CD4-positive, CD25-positive, alpha-beta regulatory T cell (primary cell): ENCODE data around the gene SHC1. TPM values are rescaled to one million over a fixed set of nuclear protein-coding genes. Genes with fewer than 3 reads are reported as not detected.
A peak's percentile ranks its signal among the peaks of the same experiment; 100 is the strongest.

Experiments used
- ATAC-seq, 2 donors: fragments of 150-1000 bp; cut with Tn5 transposase; one replicate each; pipeline ENCODE4 v1.10.0; 2021; ENCODE audit warnings: low read depth in 2 of 2, moderate number of reproducible peaks in 2 of 2, moderate library complexity in 1 of 2
- DNase-seq, 3 donors: peaks; one replicate each; pipeline versions ENCODE4 v3.0.0 to v3.0.0-alpha.2; 2012 to 2022; ENCODE audit warnings: mixed read lengths in 1 of 3
- H3K27ac ChIP-seq: one replicate; pipeline ENCODE4 v1.7.0; 2013; ENCODE audit warnings: mild to moderate bottlenecking, low read length; ENCODE audit not compliant: insufficient read depth, poor library complexity, severe bottlenecking
- H3K27me3 ChIP-seq: one replicate; pipeline ENCODE4 v1.7.0; 2013; ENCODE audit warnings: low read length; ENCODE audit not compliant: control insufficient read depth, insufficient read depth
- H3K36me3 ChIP-seq: one replicate; pipeline ENCODE4 v1.7.0; 2013; ENCODE audit warnings: mild to moderate bottlenecking, low read length, moderate library complexity; ENCODE audit not compliant: control insufficient read depth, insufficient read depth
- H3K4me1 ChIP-seq: 2 replicates; pipeline ENCODE4 v1.7.0; 2013; ENCODE audit warnings: mild to moderate bottlenecking, low read length; ENCODE audit not compliant: insufficient read depth, control insufficient read depth, poor library complexity, severe bottlenecking
- H3K4me3 ChIP-seq: one replicate; pipeline ENCODE4 v1.7.0; 2013; ENCODE audit warnings: low read depth, mild to moderate bottlenecking, low read length, moderate library complexity
- H3K9me3 ChIP-seq, 2 experiments: 1 replicate in 1 of 2; 2 replicates in 1 of 2; pipeline ENCODE4 v1.7.0; 2013; ENCODE audit warnings: low read length in 2 of 2, mild to moderate bottlenecking in 1 of 2, moderate library complexity in 1 of 2; ENCODE audit not compliant: control insufficient read depth in 2 of 2
- H3K27ac Mint-ChIP-seq, 3 donors: one replicate each; pipeline ENCODE4 v1.8.0; 2020 to 2022; ENCODE audit warnings: mild to moderate bottlenecking in 3 of 3, mixed read lengths in 3 of 3, moderate library complexity in 2 of 3
- H3K27me3 Mint-ChIP-seq: one replicate; pipeline ENCODE4 v1.8.0; 2022; ENCODE audit warnings: mild to moderate bottlenecking, mixed read lengths
- H3K36me3 Mint-ChIP-seq: one replicate; pipeline ENCODE4 v1.8.0; 2020; ENCODE audit warnings: mixed read lengths
- H3K4me1 Mint-ChIP-seq, 4 donors: one replicate each; pipeline ENCODE4 v1.8.0; 2020 to 2022; ENCODE audit warnings: mixed read lengths in 4 of 4, mild to moderate bottlenecking in 1 of 4
- H3K4me3 Mint-ChIP-seq, 4 donors: one replicate each; pipeline ENCODE4 v1.8.0; 2020 to 2022; ENCODE audit warnings: mild to moderate bottlenecking in 4 of 4, mixed read lengths in 4 of 4, moderate library complexity in 3 of 4
- H3K9me3 Mint-ChIP-seq, 7 donors: one replicate each; pipeline ENCODE4 v1.8.0; 2020 to 2022; ENCODE audit warnings: mixed read lengths in 7 of 7, mild to moderate bottlenecking in 3 of 7, moderate library complexity in 2 of 7
- polyA plus RNA-seq, 4 donors: library from polyadenylated mRNA; unstranded; fragments of 300-500 nt; fragmentation: Illumina TruSeq; gene quantifications; one replicate each; pipeline ENCODE4 v1.2.3, GENCODE V29; 2021
- total RNA-seq: library from RNA; stranded (reverse); gene quantifications from one replicate; pipeline ENCODE4 v1.2.3, GENCODE V29; 2022

Gene SHC1
- total and polyA plus RNA-seq, 5 donors from 2014 or later = 27.0 to 71.3 (median 31.6) TPM

DNA sequence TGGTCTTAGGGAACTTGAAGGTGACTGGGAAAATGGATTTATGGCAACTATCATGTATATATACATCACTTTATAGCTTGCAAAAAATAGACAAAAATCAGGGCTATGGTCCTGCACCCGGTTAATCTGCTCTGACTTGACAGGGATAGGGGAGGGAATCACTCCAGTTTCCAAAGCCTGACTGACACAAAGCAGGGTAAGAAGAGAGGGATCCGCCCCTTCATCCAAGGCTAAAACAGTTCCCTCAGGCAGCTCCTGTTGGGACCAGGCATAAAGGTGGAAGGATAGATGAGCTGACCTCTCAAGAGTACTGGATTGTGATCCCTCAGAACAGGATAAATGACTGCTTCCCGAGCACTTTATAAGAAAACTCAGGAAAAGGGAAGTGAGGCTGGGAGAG is 16.0 kb downstream of the SHC1 start:
- H3K9me3 ChIP-seq = no peaks in the 10 kb centered on the region
- peak overlapping the region; percentile 95 to 98 (median 98) for H3K4me3 Mint-ChIP-seq
- H3K4me1 ChIP-seq = peaks cover 79% of the 10 kb centered on the region
- peak overlapping the region; percentile 100 for H3K27ac ChIP-seq
- ATAC-seq (no peak), DNase-seq (no peak)
- H3K36me3 ChIP-seq = peaks cover 38% of the 10 kb centered on the region
- no peaks in the 10 kb centered on the region for H3K27me3 ChIP-seq
- H3K4me1 Mint-ChIP-seq = peaks cover 0 to 82% (median 47%) of the 10 kb centered on the region in 4 donors
- peaks cover 26% of the 10 kb centered on the region for H3K36me3 Mint-ChIP-seq
- peaks cover 6% of the 10 kb centered on the region for H3K27me3 Mint-ChIP-seq
- H3K4me3 ChIP-seq = peak overlapping the region; percentile 91
- peaks cover 0 to 4% (median 0%) of the 10 kb centered on the region in 7 donors for H3K9me3 Mint-ChIP-seq
- peak overlapping the region; percentile 99 to 100 (median 100) for H3K27ac Mint-ChIP-seq

- peak overlapping the region; percentile 91 for H3K4me3 ChIP-seq
These were observed 16.9 kb downstream of the SHC1 start for GRCh38 chr1:154953611-154954038.

GRCh38 chr1:154952664-154953063 is 17.9 kb downstream of the SHC1 start:
- no peaks in the 10 kb centered on the region for H3K27me3 ChIP-seq
- peaks cover 0 to 6% (median 0%) of the 10 kb centered on the region in 7 donors for H3K9me3 Mint-ChIP-seq
- H3K36me3 Mint-ChIP-seq = peaks cover 35% of the 10 kb centered on the region
- H3K9me3 ChIP-seq = no peaks in the 10 kb centered on the region
- peaks cover 0 to 85% (median 50%) of the 10 kb centered on the region in 4 donors for H3K4me1 Mint-ChIP-seq
- peak overlapping the region; percentile 100 for H3K27ac ChIP-seq
- H3K27me3 Mint-ChIP-seq = peaks cover 6% of the 10 kb centered on the region
- H3K4me3 Mint-ChIP-seq = peak overlapping the region; percentile 95 to 98 (median 98)
- H3K36me3 ChIP-seq = peaks cover 35% of the 10 kb centered on the region
- H3K27ac Mint-ChIP-seq = peak overlapping the region; percentile 99 to 100 (median 100)
- peaks cover 85% of the 10 kb centered on the region for H3K4me1 ChIP-seq
- DNase-seq = no peak
- no peak for ATAC-seq
- H3K4me3 ChIP-seq = peak overlapping the region; percentile 91

More at GRCh38 chr1:154953611-154954038, 16.9 kb downstream of the SHC1 start:
- H3K27me3 Mint-ChIP-seq = peaks cover 6% of the 10 kb centered on the region
- peaks cover 0 to 5% (median 0%) of the 10 kb centered on the region in 7 donors for H3K9me3 Mint-ChIP-seq
- no peak for ATAC-seq
- Histone ChIP-seq H3K27ac (peak overlapping the region; percentile 100), H3K4me1 (peaks cover 82% of the 10 kb centered on the region), H3K36me3 (peaks cover 34% of the 10 kb centered on the region), H3K27me3 (no peaks in the 10 kb centered on the region), H3K9me3 (no peaks in the 10 kb centered on the region)
- no peak for DNase-seq
- H3K27ac Mint-ChIP-seq = peak overlapping the region; percentile 99 to 100 (median 100)
- H3K4me1 Mint-ChIP-seq = peaks cover 0 to 90% (median 51%) of the 10 kb centered on the region in 4 donors
- peaks cover 33% of the 10 kb centered on the region for H3K36me3 Mint-ChIP-seq
- peak overlapping the region; percentile 95 to 98 (median 98) for H3K4me3 Mint-ChIP-seq

DNA sequence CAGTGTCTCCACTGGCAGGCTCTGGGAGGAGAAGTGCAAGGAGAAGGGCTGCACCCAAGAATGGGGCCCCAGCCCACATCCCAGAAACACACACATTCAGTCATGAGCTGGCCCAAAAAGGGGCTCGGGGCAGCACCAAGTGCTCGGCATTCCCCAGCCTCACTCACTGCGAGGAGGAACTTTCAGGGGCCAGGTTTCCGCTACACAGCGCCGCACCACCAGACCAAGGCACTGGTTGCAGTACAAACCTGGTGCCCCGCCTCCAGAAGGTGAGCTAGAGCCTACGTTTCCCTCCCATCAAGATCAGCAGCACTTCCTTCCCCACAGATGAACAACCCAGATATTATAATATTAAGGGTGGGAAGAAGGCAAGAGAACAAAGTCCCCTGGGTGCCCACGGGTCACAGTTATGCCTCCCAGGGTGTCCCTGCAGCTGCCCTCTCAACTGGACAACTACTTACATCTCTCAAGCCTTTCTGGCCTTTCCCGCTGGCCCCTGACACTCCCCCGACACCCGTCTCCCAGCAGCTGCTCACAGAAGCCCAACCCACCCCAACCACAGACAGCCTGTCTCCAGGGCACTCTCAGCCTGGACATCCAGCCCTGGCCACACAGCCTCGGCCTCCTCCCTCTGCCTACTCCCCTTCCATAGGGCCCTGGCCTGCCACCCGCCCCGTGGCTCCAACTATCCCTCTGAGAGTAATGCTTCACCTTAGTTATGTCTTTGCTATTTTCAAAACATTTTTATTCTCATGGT is 18.5 kb downstream of the SHC1 start:
- peaks cover 40% of the 10 kb centered on the region for H3K36me3 ChIP-seq

DNA sequence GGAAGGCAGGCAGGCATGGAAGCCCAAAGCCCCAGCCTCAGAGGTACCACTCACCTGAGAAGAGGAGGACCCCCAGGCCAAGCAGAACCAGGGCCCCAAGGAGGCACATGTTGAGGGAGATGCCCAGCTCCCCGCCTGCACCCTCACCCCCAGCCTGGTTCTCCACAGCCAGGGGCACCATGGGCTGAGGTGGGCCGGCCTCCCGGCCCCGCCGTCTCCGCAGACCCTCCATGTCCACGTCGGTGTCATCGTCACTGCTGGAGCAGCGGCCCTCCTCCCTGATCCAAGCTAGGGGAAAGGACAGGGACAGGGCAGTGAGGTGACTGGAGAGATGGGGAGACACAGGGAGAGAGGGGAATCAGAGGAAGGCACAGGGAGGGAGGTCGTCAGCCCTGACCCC is 22.5 kb downstream of the SHC1 start:
- no peak for DNase-seq
- peaks cover 64% of the 10 kb centered on the region for H3K36me3 ChIP-seq
- H3K9me3 ChIP-seq = no peaks in the 10 kb centered on the region
- H3K4me3 ChIP-seq = no peak overlapping the region
- peak overlapping the region in 1 of 3 donors; percentile 1 for H3K27ac Mint-ChIP-seq
- H3K4me3 Mint-ChIP-seq = peak overlapping the region in 2 of 4 donors; percentile 58 to 84
- H3K36me3 Mint-ChIP-seq = peaks cover 37% of the 10 kb centered on the region
- H3K27me3 ChIP-seq = no peaks in the 10 kb centered on the region
- peaks cover 6% of the 10 kb centered on the region for H3K27me3 Mint-ChIP-seq
- ATAC-seq = no peak
- H3K4me1 ChIP-seq = peaks cover 66% of the 10 kb centered on the region
- H3K27ac ChIP-seq = peak overlapping the region; percentile 55
- H3K4me1 Mint-ChIP-seq = peaks cover 0 to 71% (median 51%) of the 10 kb centered on the region in 4 donors
- H3K9me3 Mint-ChIP-seq = peaks cover 0 to 2% (median 0%) of the 10 kb centered on the region in 7 donors

More for the DNA sequence above, 18.5 kb downstream of the SHC1 start:
- peaks cover 35% of the 10 kb centered on the region for H3K36me3 Mint-ChIP-seq
- H3K27ac Mint-ChIP-seq = peak overlapping the region; percentile 99 to 100 (median 100)
- H3K4me3 Mint-ChIP-seq = peak overlapping the region; percentile 95 to 98 (median 98)
- Histone ChIP-seq H3K27ac (peak overlapping the region; percentile 100), H3K9me3 (no peaks in the 10 kb centered on the region), H3K4me1 (peaks cover 87% of the 10 kb centered on the region), H3K27me3 (no peaks in the 10 kb centered on the region), H3K4me3 (peak overlapping the region; percentile 91)
- H3K9me3 Mint-ChIP-seq = peaks cover 0 to 6% (median 0%) of the 10 kb centered on the region in 7 donors
- DNase-seq (peak; percentile 59 to 80 (median 70)), ATAC-seq (peak; percentile 24 to 32)
- peaks cover 0 to 79% (median 49%) of the 10 kb centered on the region in 4 donors for H3K4me1 Mint-ChIP-seq
- H3K27me3 Mint-ChIP-seq = peaks cover 6% of the 10 kb centered on the region

- no peak overlapping the region for H3K4me3 ChIP-seq
- peaks cover 58% of the 10 kb centered on the region for H3K36me3 ChIP-seq
- Mint-ChIP-seq H3K27ac (peak overlapping the region in 2 of 3 donors; percentile 33 to 86), H3K27me3 (peaks cover 6% of the 10 kb centered on the region), H3K4me3 (peak overlapping the region in 2 of 4 donors; percentile 32 to 74), H3K36me3 (peaks cover 25% of the 10 kb centered on the region), H3K9me3 (peaks cover 0 to 5% (median 0%) of the 10 kb centered on the region in 7 donors), H3K4me1 (peaks cover 5 to 71% (median 49%) of the 10 kb centered on the region in 4 donors)
- no peak overlapping the region for H3K27ac ChIP-seq
- no peaks in the 10 kb centered on the region for H3K9me3 ChIP-seq
- H3K4me1 ChIP-seq = peaks cover 66% of the 10 kb centered on the region
- no peaks in the 10 kb centered on the region for H3K27me3 ChIP-seq
- DNase-seq (no peak), ATAC-seq (no peak)
These were observed 24.3 kb downstream of the SHC1 start for GRCh38 chr1:154945962-154946850.
